Stimulated activated CD8-positive, alpha-beta memory T cell treated with anti-CD3 and anti-CD28 coated beads, Interleukin-15, amount 100 ng/mL, for 1 hour (primary cell): ENCODE results near the gene KCTD10.
"Not testable (repeated sequence)": the region's sequence is repeated elsewhere in the genome, so short reads cannot be mapped to it uniquely, and the experiment has no call there.

Experiments
- DNase-seq: peaks from one replicate; pipeline ENCODE4 v3.0.0-alpha.2; 2020; ENCODE audit warnings: low read depth

The KCTD10 gene

GRCh38 chr12:109406147-109406546 is 71.0 kb downstream of the KCTD10 start:
- DNase-seq = not testable (repeated sequence)

DNA sequence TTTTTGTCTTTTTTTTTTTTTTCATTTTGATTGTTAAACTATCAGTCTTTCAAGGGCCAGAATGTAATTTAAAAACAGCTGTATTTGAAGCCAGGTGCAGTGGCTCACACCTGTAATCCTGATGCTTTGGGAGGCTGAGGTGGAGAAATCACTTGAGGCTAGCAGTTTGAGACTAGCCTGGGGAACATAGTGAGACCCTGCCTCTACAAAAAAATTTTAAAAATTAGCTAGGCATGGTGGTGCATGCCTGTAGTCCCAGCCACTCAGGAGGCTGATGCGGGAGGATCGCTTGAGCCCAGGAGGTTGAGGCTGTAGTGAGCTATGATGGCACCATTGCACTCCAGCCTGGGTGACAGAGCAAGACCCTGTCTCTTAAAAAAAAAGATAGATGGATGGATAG is 72.3 kb downstream of the KCTD10 start:
- not testable (repeated sequence) for DNase-seq
